Mesendoderm (in vitro differentiated cells): ENCODE data around the gene OR7G2.

Source experiments
- DNase-seq: peaks from one replicate; pipeline ENCODE4 v3.0.0; 2013
- H2AK5ac ChIP-seq: 2 replicates; pipeline ENCODE4 v1.6.1; 2013; ENCODE audit warnings: low read length, inconsistent platforms
- H2BK120ac ChIP-seq: 2 replicates; pipeline ENCODE4 v1.6.1; 2013; ENCODE audit warnings: low read depth, mild to moderate bottlenecking, low read length, moderate library complexity, mixed read lengths
- H2BK15ac ChIP-seq: replicated peaks from 2 replicates; pipeline ENCODE4 v1.6.1; 2013; ENCODE audit warnings: low read depth, mild to moderate bottlenecking, moderate library complexity
- H2BK5ac ChIP-seq: 2 replicates; pipeline ENCODE4 v1.6.1; 2013; ENCODE audit warnings: low read length, inconsistent platforms
- H3K18ac ChIP-seq: 2 replicates; pipeline ENCODE4 v1.6.1; 2013; ENCODE audit warnings: mild to moderate bottlenecking, low read length, mixed read lengths
- H3K23ac ChIP-seq: one replicate; pipeline ENCODE4 v1.6.1; 2013; ENCODE audit warnings: low read length
- H3K27ac ChIP-seq: 2 replicates; pipeline ENCODE4 v1.5.1; 2013; ENCODE audit warnings: low read depth, mild to moderate bottlenecking, inconsistent platforms, low read length, moderate library complexity
- H3K27me3 ChIP-seq: 2 replicates; pipeline ENCODE4 v1.6.1; 2013; ENCODE audit warnings: low read length, control low read depth, mild to moderate bottlenecking, inconsistent platforms; ENCODE audit not compliant: insufficient read depth, poor library complexity
- H3K36me3 ChIP-seq: 2 replicates; pipeline ENCODE4 v1.6.1; 2013; ENCODE audit warnings: low read length, inconsistent platforms; ENCODE audit not compliant: control insufficient read depth, insufficient read depth
- H3K4ac ChIP-seq: one replicate; pipeline ENCODE4 v1.6.1; 2013; ENCODE audit warnings: low read depth, mild to moderate bottlenecking, low read length, moderate library complexity
- H3K4me1 ChIP-seq: 2 replicates; pipeline ENCODE4 v1.6.1; 2013; ENCODE audit warnings: low read depth, low read length, inconsistent platforms; ENCODE audit not compliant: control insufficient read depth
- H3K4me2 ChIP-seq: 2 replicates; pipeline ENCODE4 v1.6.1; 2013; ENCODE audit warnings: low read length
- H3K4me3 ChIP-seq: 2 replicates; pipeline ENCODE4 v1.5.1; 2013; ENCODE audit warnings: mild to moderate bottlenecking, low read length
- H3K56ac ChIP-seq: one replicate; pipeline ENCODE4 v1.6.1; 2013; ENCODE audit warnings: low read length
- H3K79me1 ChIP-seq: 2 replicates; pipeline ENCODE4 v1.6.1; 2013; ENCODE audit warnings: low read length, inconsistent platforms
- H3K79me2 ChIP-seq: 2 replicates; pipeline ENCODE4 v1.6.1; 2013; ENCODE audit warnings: mild to moderate bottlenecking, low read length; ENCODE audit not compliant: control insufficient read depth, insufficient read depth
- H3K9ac ChIP-seq: 2 replicates; pipeline ENCODE4 v1.6.1; 2013; ENCODE audit warnings: low read length, inconsistent platforms
- H4K5ac ChIP-seq: one replicate; pipeline ENCODE4 v1.6.1; 2013; ENCODE audit warnings: low read length
- H4K8ac ChIP-seq: one replicate; pipeline ENCODE4 v1.6.1; 2013; ENCODE audit warnings: low read depth, mild to moderate bottlenecking, control low read depth, low read length, moderate library complexity
- WGBS: extraction: QIAGEN DNeasy Blood & Tissue Kit; methylation state at CpG from one replicate; pipeline ENCODE4 v1.1.7; 2013; ENCODE audit warnings: low lambda C conversion rate, missing lambda C conversion rate; ENCODE audit not compliant: insufficient coverage; ENCODE audit errors: extremely low coverage; 5-methylcytosine and 5-hydroxymethylcytosine counted together

The OR7G2 gene

GRCh38 chr19:9148697-9149096 lies 41.4 kb upstream of the OR7G2 start:
- Histone ChIP-seq H3K23ac (no peak overlapping the region), H3K4me1 (no peaks in the 10 kb centered on the region), H4K5ac (no peak overlapping the region), H2BK15ac (no peak overlapping the region), H3K4me2 (no peak overlapping the region), H2AK5ac (no peak overlapping the region), H3K79me2 (peaks cover 83% of the 10 kb centered on the region), H4K8ac (no peak overlapping the region), H3K27me3 (no peaks in the 10 kb centered on the region), H3K4ac (no peak overlapping the region), H2BK120ac (no peak overlapping the region), H3K18ac (no peak overlapping the region), H3K56ac (no peak overlapping the region), H3K36me3 (peaks cover 5% of the 10 kb centered on the region), H3K4me3 (no peak overlapping the region), H2BK5ac (no peak overlapping the region), H3K9ac (no peak overlapping the region), H3K79me1 (peaks cover 18% of the 10 kb centered on the region), H3K27ac (no peak overlapping the region)
- no CpG with 5 or more reads among the region's 3 CpGs for WGBS
- DNase-seq: no peak

GRCh38 chr19:9146882-9147281 lies 39.6 kb upstream of the OR7G2 start:
- peaks cover 5% of the 10 kb centered on the region for H3K36me3 ChIP-seq
- no peak overlapping the region for H3K27ac ChIP-seq
- H3K4ac ChIP-seq: no peak overlapping the region
- no peak overlapping the region for H4K5ac ChIP-seq
- no peak overlapping the region for H2BK120ac ChIP-seq
- H3K4me3 ChIP-seq: no peak overlapping the region
- H4K8ac ChIP-seq: no peak overlapping the region
- H3K56ac ChIP-seq: no peak overlapping the region
- H3K23ac ChIP-seq: no peak overlapping the region
- no peak overlapping the region for H2BK15ac ChIP-seq
- H2AK5ac ChIP-seq: no peak overlapping the region
- H3K4me1 ChIP-seq: no peaks in the 10 kb centered on the region
- WGBS: no CpG with 5 or more reads among the region's 1 CpG
- no peak overlapping the region for H2BK5ac ChIP-seq
- DNase-seq: no peak
- H3K9ac ChIP-seq: no peak overlapping the region
- peaks cover 13% of the 10 kb centered on the region for H3K79me1 ChIP-seq
- no peaks in the 10 kb centered on the region for H3K27me3 ChIP-seq
- H3K18ac ChIP-seq: no peak overlapping the region
- H3K79me2 ChIP-seq: peaks cover 78% of the 10 kb centered on the region
- no peak overlapping the region for H3K4me2 ChIP-seq

GRCh38 chr19:9144920-9145319 lies 37.6 kb upstream of the OR7G2 start:
- Histone ChIP-seq H2BK15ac (no peak overlapping the region), H3K4me3 (no peak overlapping the region), H3K4me1 (peaks cover under 1% of the 10 kb centered on the region), H3K9ac (no peak overlapping the region), H3K79me2 (peaks cover 77% of the 10 kb centered on the region), H3K18ac (no peak overlapping the region), H3K36me3 (peaks cover 3% of the 10 kb centered on the region), H2BK5ac (no peak overlapping the region), H4K8ac (no peak overlapping the region), H3K27me3 (no peaks in the 10 kb centered on the region), H2BK120ac (no peak overlapping the region), H3K79me1 (peaks cover 6% of the 10 kb centered on the region), H3K23ac (no peak overlapping the region), H2AK5ac (no peak overlapping the region), H4K5ac (no peak overlapping the region), H3K4ac (no peak overlapping the region), H3K27ac (no peak overlapping the region), H3K56ac (no peak overlapping the region), H3K4me2 (no peak overlapping the region)
- peak; percentile 23 for DNase-seq
- no CpG with 5 or more reads among the region's 5 CpGs for WGBS

GRCh38 chr19:9140159-9140874 lies 33.0 kb upstream of the OR7G2 start, which contains the start of gene ZNF317:
Gene ZNF317 (plus strand): TSS chr19:9140397. CDS start chr19:9156017, 15,620 bp downstream.
- peak within 1 kb of the TSS; percentile 20 for H3K18ac ChIP-seq
- no peaks in the 10 kb centered on the region for H3K79me1 ChIP-seq
- H3K4me1 ChIP-seq: peaks cover 3% of the 10 kb centered on the region
- no peak within 1 kb of the TSS for H2BK15ac ChIP-seq
- H3K27me3 ChIP-seq: no peaks in the 10 kb centered on the region
- DNase-seq: peak; percentile 96
- no CpG with 5 or more reads among the region's 43 CpGs for WGBS
- H3K4me2 ChIP-seq: peak within 1 kb of the TSS; percentile 99
- H3K4me3 ChIP-seq: peak within 1 kb of the TSS; percentile 99
- H3K79me2 ChIP-seq: peaks cover 37% of the 10 kb centered on the region
- peak within 1 kb of the TSS; percentile 99 for H3K56ac ChIP-seq
- no peak within 1 kb of the TSS for H4K8ac ChIP-seq
- H2BK5ac ChIP-seq: peak within 1 kb of the TSS; percentile 72
- H3K4ac ChIP-seq: peak within 1 kb of the TSS; percentile 38
- peak within 1 kb of the TSS; percentile 88 for H3K9ac ChIP-seq
- H3K36me3 ChIP-seq: no peaks in the 10 kb centered on the region
- H2BK120ac ChIP-seq: no peak within 1 kb of the TSS
- H4K5ac ChIP-seq: no peak within 1 kb of the TSS
- H3K23ac ChIP-seq: no peak within 1 kb of the TSS
- H3K27ac ChIP-seq: no peak within 1 kb of the TSS
- no peak within 1 kb of the TSS for H2AK5ac ChIP-seq

GRCh38 chr19:9139609-9140158 lies 32.4 kb upstream of the OR7G2 start:
- no peak for DNase-seq
- Histone ChIP-seq H3K27me3 (no peaks in the 10 kb centered on the region), H3K4me3 (peak overlapping the region; percentile 85), H3K56ac (peak overlapping the region; percentile 89), H2BK5ac (no peak overlapping the region), H3K36me3 (no peaks in the 10 kb centered on the region), H3K4ac (no peak overlapping the region), H2BK15ac (no peak overlapping the region), H3K18ac (no peak overlapping the region), H3K4me1 (peaks cover 3% of the 10 kb centered on the region), H3K9ac (peak overlapping the region; percentile 87), H2BK120ac (no peak overlapping the region), H3K79me1 (no peaks in the 10 kb centered on the region), H3K4me2 (peak overlapping the region; percentile 99), H3K23ac (no peak overlapping the region), H3K27ac (no peak overlapping the region), H4K8ac (no peak overlapping the region), H2AK5ac (no peak overlapping the region), H4K5ac (no peak overlapping the region), H3K79me2 (peaks cover 31% of the 10 kb centered on the region)
- no CpG with 5 or more reads among the region's 8 CpGs for WGBS
